Measurements from ENCODE around the gene PERM1. TPM values are rescaled to one million over a fixed set of nuclear protein-coding genes. Genes with fewer than 3 reads are reported as not detected.

Gene PERM1
- total and polyA plus RNA-seq, 2 donors (not counting 1 experiment from before 2014, with no cell fraction given): not detected

GRCh38 chr1:958823-959730 is 22.8 kb downstream of the PERM1 start, which contains the start of gene NOC2L:
Gene NOC2L (minus strand): TSS chr1:959256. CDS start chr1:959240, 16 bp downstream.
- 9% methylated on average over 91 of the region's 101 CpGs for WGBS (ENCODE audit: insufficient coverage)
- H3K27me3 Mint-ChIP-seq: no peaks in the 10 kb centered on the region
- peak within 1 kb of the TSS; percentile 88 for H3K4me3 Mint-ChIP-seq
- ChIA-PET CTCF (interaction anchor here (1.2 kb wide), 2 partner anchors 54 to 89 kb away, joined by 4 to 5 read pairs; no protein-coding TSS in a partner anchor), POLR2A (interaction anchor here (0.7 to 1.4 kb wide), 3 partner anchors 17 to 314 kb away, joined by 4 to 6 read pairs (median 5); partner anchors contain the start of gene UBE2J2)
- peaks cover 16% of the 10 kb centered on the region for H3K4me1 Mint-ChIP-seq
- peak within 1 kb of the TSS; percentile 78 for H3K27ac Mint-ChIP-seq
- Histone ChIP-seq H3K4me3 (ENCODE audit: control extremely low read depth in 1 of 5, extremely low read depth in 1 of 5, insufficient read depth in 1 of 5, low read depth in 2 of 5, low read length in 4 of 5) (peak within 1 kb of the TSS; percentile 80 to 95 (median 92)), H3K79me2 (ENCODE audit: control insufficient read depth, insufficient read depth, low read length) (peaks cover 23% of the 10 kb centered on the region), H4K20me1 (ENCODE audit: control insufficient read depth, insufficient read depth, low read length, poor library complexity, severe bottlenecking) (peaks cover 50% of the 10 kb centered on the region), H3K9me3 (ENCODE audit: control extremely low read depth in 1 of 3, control insufficient read depth in 2 of 3, insufficient read depth in 1 of 3, low read length in 2 of 3) (no peaks in the 10 kb centered on the region), H3K4me1 (ENCODE audit: control insufficient read depth in 2 of 2, insufficient read depth in 2 of 2, low read length in 2 of 2) (peaks cover 24 to 42% of the 10 kb centered on the region in 2 donors), H3K27ac (ENCODE audit: low read length in 2 of 2) (peak within 1 kb of the TSS in 1 of 2 donors; percentile 78), H3K4me2 (replicated peaks; ENCODE audit: low read depth, low read length, poor library complexity, severe bottlenecking) (peak within 1 kb of the TSS; percentile 83), H3K9ac (ENCODE audit: low read length) (peak within 1 kb of the TSS; percentile 98), H3K27me3 (replicated peaks in 1 of 4; ENCODE audit: control extremely low read depth in 1 of 4, control insufficient read depth in 3 of 4, insufficient read depth in 4 of 4, low read length in 3 of 4) (no peaks in the 10 kb centered on the region), H2AFZ (ENCODE audit: insufficient read depth, low read depth, low read length, poor library complexity, severe bottlenecking) (peak within 1 kb of the TSS; percentile 98), H3K36me3 (replicated peaks in 1 of 2; ENCODE audit: control extremely low read depth in 1 of 2, control insufficient read depth in 1 of 2, extremely low read depth in 1 of 2, insufficient read depth in 2 of 2, low read length in 1 of 2) (peaks cover 0 to 31% of the 10 kb centered on the region in 2 experiments)
- no peaks in the 10 kb centered on the region for H3K9me3 Mint-ChIP-seq (ENCODE audit: insufficient read depth)
- intact Hi-C loops (cut with micrococcal nuclease): no loop called here
- TF ChIP-seq CTCF (IDR thresholded peaks at IDR 0.05) (no peak), EZH2 (IDR thresholded peaks at IDR 0.05; ENCODE audit: borderline replicate concordance, insufficient read depth, low read depth, low read length, poor library complexity, severe bottlenecking) (no peak)
- ATAC-seq (ENCODE audit: low read depth): peak; percentile 90
- peak; percentile 95 for DNase-seq

GRCh38 chr1:956636-957035 is 25.3 kb downstream of the PERM1 start:
- no peak overlapping the region for H3K9ac ChIP-seq (ENCODE audit: low read length)
- ChIA-PET CTCF (no interaction called here), POLR2A (no interaction called here)
- H3K9me3 ChIP-seq (ENCODE audit: control extremely low read depth in 1 of 3, control insufficient read depth in 2 of 3, insufficient read depth in 1 of 3, low read length in 2 of 3): no peaks in the 10 kb centered on the region
- WGBS (ENCODE audit: insufficient coverage): 95% methylated on average over 11 of the region's 11 CpGs
- intact Hi-C loops (cut with micrococcal nuclease): no loop called here
- Mint-ChIP-seq H3K4me3 (no peak overlapping the region), H3K27ac (no peak overlapping the region), H3K4me1 (peaks cover 14% of the 10 kb centered on the region), H3K27me3 (no peaks in the 10 kb centered on the region), H3K9me3 (ENCODE audit: insufficient read depth) (no peaks in the 10 kb centered on the region)
- H3K4me1 ChIP-seq (ENCODE audit: control insufficient read depth in 2 of 2, insufficient read depth in 2 of 2, low read length in 2 of 2): peaks cover 24 to 42% of the 10 kb centered on the region in 2 donors
- TF ChIP-seq EZH2 (IDR thresholded peaks at IDR 0.05; ENCODE audit: borderline replicate concordance, insufficient read depth, low read depth, low read length, poor library complexity, severe bottlenecking) (no peak), CTCF (IDR thresholded peaks at IDR 0.05) (no peak)
- DNase-seq: no peak
- no peaks in the 10 kb centered on the region for H3K27me3 ChIP-seq (replicated peaks in 1 of 4; ENCODE audit: control extremely low read depth in 1 of 4, control insufficient read depth in 3 of 4, insufficient read depth in 4 of 4, low read length in 3 of 4)
- H2AFZ ChIP-seq (ENCODE audit: insufficient read depth, low read depth, low read length, poor library complexity, severe bottlenecking): no peak overlapping the region
- no peak overlapping the region for H3K4me3 ChIP-seq (ENCODE audit: control extremely low read depth in 1 of 5, extremely low read depth in 1 of 5, insufficient read depth in 1 of 5, low read depth in 2 of 5, low read length in 4 of 5)
- H3K4me2 ChIP-seq (replicated peaks; ENCODE audit: low read depth, low read length, poor library complexity, severe bottlenecking): no peak overlapping the region
- H3K27ac ChIP-seq (ENCODE audit: low read length in 2 of 2): no peak overlapping the region
- H4K20me1 ChIP-seq (ENCODE audit: control insufficient read depth, insufficient read depth, low read length, poor library complexity, severe bottlenecking): peaks cover 69% of the 10 kb centered on the region
- no peak for ATAC-seq (ENCODE audit: low read depth)
- H3K36me3 ChIP-seq (replicated peaks in 1 of 2; ENCODE audit: control extremely low read depth in 1 of 2, control insufficient read depth in 1 of 2, extremely low read depth in 1 of 2, insufficient read depth in 2 of 2, low read length in 1 of 2): peaks cover 0 to 56% of the 10 kb centered on the region in 2 experiments
- H3K79me2 ChIP-seq (ENCODE audit: control insufficient read depth, insufficient read depth, low read length): peaks cover 23% of the 10 kb centered on the region
